HCT116 (cell line): ENCODE data around the gene COX7A2L.

ENCODE experiments used
- CEBPB ChIP-seq: IDR thresholded peaks from 2 replicates; pipeline ENCODE4 v1.6.1; 2012; ENCODE audit warnings: low read depth
- EGR1 ChIP-seq: IDR thresholded peaks from 2 replicates; pipeline ENCODE4 v1.6.1; 2012; ENCODE audit warnings: low read depth
- ELF1 ChIP-seq: IDR thresholded peaks from 2 replicates; pipeline ENCODE4 v1.6.1; 2012; ENCODE audit warnings: low read depth, borderline replicate concordance
- EZH2 ChIP-seq: fragments of 200-600 bp; sonication (generic); IDR thresholded peaks from 2 replicates; pipeline ENCODE4 v1.6.1; 2017; ENCODE audit warnings: antibody characterized with exemption, mixed run types
- EZH2phosphoT487 ChIP-seq: fragments of 200-600 bp; IDR thresholded peaks from 2 replicates; pipeline ENCODE4 v1.6.1; 2018; ENCODE audit warnings: antibody characterized with exemption, borderline replicate concordance
- JUND ChIP-seq: IDR thresholded peaks from 2 replicates; pipeline ENCODE4 v1.6.1; 2012
- POLR2A ChIP-seq: IDR thresholded peaks from 2 replicates; pipeline ENCODE4 v1.7.0; 2011; ENCODE audit warnings: borderline replicate concordance; ENCODE audit not compliant: insufficient read depth, insufficient read length; ENCODE audit errors: extremely low read depth
- REST ChIP-seq: IDR thresholded peaks from 2 replicates; pipeline ENCODE4 v1.6.1; 2012; ENCODE audit warnings: low read depth
- SIN3A ChIP-seq: IDR thresholded peaks from 2 replicates; pipeline ENCODE4 v1.6.1; 2012; ENCODE audit warnings: low read depth
- SP1 ChIP-seq: IDR thresholded peaks from 2 replicates; pipeline ENCODE4 v1.6.1; 2012; ENCODE audit warnings: low read depth
- TCF7L2 ChIP-seq: IDR thresholded peaks from 2 replicates; pipeline ENCODE4 v1.7.0; 2011; ENCODE audit warnings: borderline replicate concordance, inconsistent platforms; ENCODE audit not compliant: insufficient read depth, insufficient read length; ENCODE audit errors: extremely low read depth
- ZNF274 ChIP-seq: fragments of 200-500 bp; sonication (Bioruptor generic); IDR thresholded peaks from 2 replicates; pipeline ENCODE4 v1.6.1; 2014; ENCODE audit warnings: mild to moderate bottlenecking, low read depth, low read length, inconsistent platforms
- TF ChIP-seq, protein P1 (sequence below), 3 experiments: fragments of 200-600 bp in 1 of 3; sonication (generic) in 1 of 3; IDR thresholded peaks in 2 of 3; conservative IDR thresholded peaks in 1 of 3; 2 replicates each; pipeline ENCODE4 v1.5.1; 2012 to 2017; ENCODE audit warnings: low read depth in 2 of 3, low read length in 2 of 3, antibody characterized with exemption in 1 of 3, borderline replicate concordance in 1 of 3, control low read depth in 1 of 3, mild to moderate bottlenecking in 1 of 3, mixed read lengths in 1 of 3, mixed run types in 1 of 3, moderate library complexity in 1 of 3; ENCODE audit not compliant: insufficient read depth in 1 of 3

- TF ChIP-seq, protein P1, sequence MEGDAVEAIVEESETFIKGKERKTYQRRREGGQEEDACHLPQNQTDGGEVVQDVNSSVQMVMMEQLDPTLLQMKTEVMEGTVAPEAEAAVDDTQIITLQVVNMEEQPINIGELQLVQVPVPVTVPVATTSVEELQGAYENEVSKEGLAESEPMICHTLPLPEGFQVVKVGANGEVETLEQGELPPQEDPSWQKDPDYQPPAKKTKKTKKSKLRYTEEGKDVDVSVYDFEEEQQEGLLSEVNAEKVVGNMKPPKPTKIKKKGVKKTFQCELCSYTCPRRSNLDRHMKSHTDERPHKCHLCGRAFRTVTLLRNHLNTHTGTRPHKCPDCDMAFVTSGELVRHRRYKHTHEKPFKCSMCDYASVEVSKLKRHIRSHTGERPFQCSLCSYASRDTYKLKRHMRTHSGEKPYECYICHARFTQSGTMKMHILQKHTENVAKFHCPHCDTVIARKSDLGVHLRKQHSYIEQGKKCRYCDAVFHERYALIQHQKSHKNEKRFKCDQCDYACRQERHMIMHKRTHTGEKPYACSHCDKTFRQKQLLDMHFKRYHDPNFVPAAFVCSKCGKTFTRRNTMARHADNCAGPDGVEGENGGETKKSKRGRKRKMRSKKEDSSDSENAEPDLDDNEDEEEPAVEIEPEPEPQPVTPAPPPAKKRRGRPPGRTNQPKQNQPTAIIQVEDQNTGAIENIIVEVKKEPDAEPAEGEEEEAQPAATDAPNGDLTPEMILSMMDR (IDR thresholded peaks at IDR 0.05 in 2 of 3, conservative IDR thresholded peaks at IDR 0.05 in 1 of 3; ENCODE audit: borderline replicate concordance in 1 of 3, insufficient read depth in 1 of 3, low read depth in 2 of 3, low read length in 2 of 3) = no peak
- TF ChIP-seq EZH2 (no peak), POLR2A (no peak), SP1 (no peak), EGR1 (no peak), CEBPB (no peak), TCF7L2 (no peak), REST (no peak), EZH2phosphoT487 (no peak), ELF1 (no peak), ZNF274 (no peak), JUND (no peak), SIN3A (no peak)
Measured at GRCh38 chr2:42366411-42366810, 5.4 kb upstream of the COX7A2L start.
